K562 (cell line): Measurements from ENCODE around the gene ABT1. TPM values are rescaled to one million over a fixed set of nuclear protein-coding genes. Genes with fewer than 3 reads are reported as not detected.

Source experiments
- BCOR ChIP-seq: fragments of 450-650 bp; IDR thresholded peaks from 2 replicates; pipeline ENCODE4 v1.6.1; 2016
- BMI1 ChIP-seq: fragments of 150-350 bp; IDR thresholded peaks from 2 replicates; pipeline ENCODE4 v1.6.1; 2014; ENCODE audit warnings: low read length
- BRD9 ChIP-seq: fragments of 450-650 bp; IDR thresholded peaks from 2 replicates; pipeline ENCODE4 v1.6.1; 2018; ENCODE audit warnings: low read depth; ENCODE audit not compliant: partially characterized antibody
- CSDE1 ChIP-seq, 2 experiments: fragments of 450-650 bp; IDR thresholded peaks; 2 replicates each; pipeline ENCODE4 v1.6.1; 2016; ENCODE audit warnings: mild to moderate bottlenecking in 1 of 2
- GTF3C2 ChIP-seq: IDR thresholded peaks from 3 replicates; pipeline ENCODE4 v1.6.1; 2011; ENCODE audit warnings: borderline replicate concordance, mild to moderate bottlenecking, moderate library complexity; ENCODE audit not compliant: insufficient read length; ENCODE audit errors: extremely low read depth
- HBP1 ChIP-seq: fragments of 450-650 bp; formaldehyde crosslinking; IDR thresholded peaks from 2 replicates; pipeline ENCODE4 v1.4.0; 2022; ENCODE audit warnings: missing genetic modification characterization
- HINFP ChIP-seq: fragments of 450-650 bp; conservative IDR thresholded peaks from 2 replicates; pipeline ENCODE4 v1.6.1; 2016; ENCODE audit warnings: missing genetic modification characterization, low read depth, mild to moderate bottlenecking, control low read depth, missing compliant biosample characterization
- HMGXB4 ChIP-seq: sonication (generic); formaldehyde crosslinking; IDR thresholded peaks from 2 replicates; pipeline ENCODE4 v1.8.1; 2023; ENCODE audit warnings: mild to moderate bottlenecking, missing genetic modification reagents
- MECOM ChIP-seq: fragments of 250-450 bp; sonication (Bioruptor Pico); IDR thresholded peaks from 2 replicates; pipeline ENCODE4 v1.8.0; 2022; ENCODE audit warnings: inconsistent platforms
- SFPQ ChIP-seq: fragments of 200-400 bp; formaldehyde crosslinking; IDR thresholded peaks from 2 replicates; pipeline ENCODE4 v1.6.1; 2017; ENCODE audit warnings: mild to moderate bottlenecking, low read depth, low read length, moderate library complexity
- SRSF9 ChIP-seq: fragments of 200-400 bp; formaldehyde crosslinking; IDR thresholded peaks from 2 replicates; pipeline ENCODE4 v1.6.1; 2017; ENCODE audit warnings: low read depth, low read length, borderline replicate concordance
- TCFL5 ChIP-seq: fragments of 250-450 bp; sonication (Bioruptor Pico); conservative IDR thresholded peaks from 2 replicates; pipeline ENCODE4 v1.6.1; 2021; ENCODE audit warnings: mild to moderate bottlenecking, moderate library complexity, matching md5 sums
- THRA ChIP-seq: fragments of 450-650 bp; IDR thresholded peaks from 2 replicates; pipeline ENCODE4 v1.6.1; 2017; ENCODE audit warnings: mild to moderate bottlenecking, moderate library complexity
- ZBTB1 ChIP-seq: sonication (generic); formaldehyde crosslinking; IDR thresholded peaks from 2 replicates; pipeline ENCODE4 v1.8.1; 2023; ENCODE audit warnings: missing genetic modification reagents, low read depth, mild to moderate bottlenecking, borderline replicate concordance
- ZNF583 ChIP-seq: fragments of 250-450 bp; sonication (Bioruptor Pico); IDR thresholded peaks from 2 replicates; pipeline ENCODE4 v1.4.0; 2020
- polyA plus RNA-seq, 8 experiments: library from polyadenylated mRNA; depleted of rRNA in 4 of 8; stranded (reverse) in 5 of 8; unstranded in 3 of 8; fragments of >200 nt; fragmentation: Nextera tagmentation in 2 of 8; fragmentation: Illumina TruSeq in 1 of 8; extraction: Ambion mirVana in 2 of 8; extraction: Trizol in 1 of 8; gene quantifications; 2 replicates each; pipeline versions ENCODE4 v1.2.1 to v1.2.3, GENCODE V29; 2011 to 2014; ENCODE audit warnings: inconsistent platforms in 1 of 8, missing spikeins in 1 of 8
- total RNA-seq, 7 experiments: library from RNA; depleted of rRNA in 6 of 7; stranded (reverse); fragments of >200 nt in 6 of 7; fragmentation: Illumina TruSeq in 2 of 7; extraction: Trizol in 2 of 7; gene quantifications; 2 replicates each; pipeline versions ENCODE4 v1.2.1 to v1.2.3, GENCODE V29; 2011 to 2021; ENCODE audit warnings: low replicate concordance in 1 of 7

Gene ABT1
- total and polyA plus RNA-seq, 9 of the 15 experiments (the other 6 are each of a cell fraction or from before 2014, with no cell fraction given) = 8.8 to 52.7 (median 40.7) TPM

- TF ChIP-seq GTF3C2 (peak; percentile 92), BRD9 (peak; percentile 97), HINFP (tag) (no peak), THRA (no peak), SFPQ (no peak), ZBTB1 (CRISPR knock-in tag) (peak; percentile 67; the same call in 1 of the 2 replicates), ZNF583 (CRISPR knock-in tag) (0 out of 2 replicates have a peak, but pooled peaks have one; percentile 32), HBP1 (CRISPR knock-in tag) (no peak), TCFL5 (CRISPR knock-in tag) (peak; percentile 45; the same call in 1 of the 2 replicates), BMI1 (no peak), MECOM (CRISPR knock-in tag) (no peak), CSDE1 (IDR thresholded peaks at IDR 0.05) (peak in 1 of 2 experiments; percentile 86; a peak in 2 of 4 replicates), HMGXB4 (CRISPR knock-in tag) (peak; percentile 72; the same call in 1 of the 2 replicates), SRSF9 (no peak), BCOR (0 out of 2 replicates have a peak, but pooled peaks have one; percentile 55)
Observed at GRCh38 chr6:26576929-26577719, 19.6 kb upstream of the ABT1 start (continued).
